NCI-H460 (cell line): ENCODE results near the gene GPS2. TPM values are rescaled to one million over a fixed set of nuclear protein-coding genes. Genes with fewer than 3 reads are reported as not detected.
"Not testable (repeated sequence)": the region's sequence is repeated elsewhere in the genome, so short reads cannot be mapped to it uniquely, and the experiment has no call there.

ENCODE experiments used
- DNase-seq: peaks from one replicate; pipeline ENCODE4 v3.0.0-alpha.2; 2016; ENCODE audit warnings: low read depth; ENCODE audit errors: extremely low read depth
- total RNA-seq: library from RNA; depleted of rRNA; stranded (reverse); fragments of >200 nt; shearing (Covaris generic); gene quantifications from 2 replicates; pipeline ENCODE4 v1.2.3, GENCODE V29; 2014

GPS2 gene
- total RNA-seq, 1 experiment from 2014 or later, result 64.2 TPM

DNA sequence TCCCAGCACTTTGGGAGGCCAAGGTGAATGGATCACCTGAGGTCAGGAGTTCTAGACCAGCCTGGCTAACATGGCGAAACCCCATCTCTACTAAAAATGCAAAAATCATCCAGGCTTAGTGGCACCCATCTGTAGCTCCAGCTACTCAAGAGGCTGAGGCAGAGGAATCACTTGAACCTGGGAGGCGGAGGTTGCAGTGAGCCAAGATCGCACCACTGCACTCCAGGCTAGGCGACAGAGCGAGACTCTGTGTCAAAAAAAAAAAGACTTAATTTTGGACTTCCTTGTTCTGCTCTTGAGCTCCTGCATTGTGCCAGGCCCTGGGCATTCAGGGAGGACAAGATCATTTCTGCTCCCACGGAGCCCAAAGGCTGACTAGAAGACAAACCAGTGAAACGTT is 22.4 kb upstream of the GPS2 start:
- DNase-seq, result not testable (repeated sequence)

DNA sequence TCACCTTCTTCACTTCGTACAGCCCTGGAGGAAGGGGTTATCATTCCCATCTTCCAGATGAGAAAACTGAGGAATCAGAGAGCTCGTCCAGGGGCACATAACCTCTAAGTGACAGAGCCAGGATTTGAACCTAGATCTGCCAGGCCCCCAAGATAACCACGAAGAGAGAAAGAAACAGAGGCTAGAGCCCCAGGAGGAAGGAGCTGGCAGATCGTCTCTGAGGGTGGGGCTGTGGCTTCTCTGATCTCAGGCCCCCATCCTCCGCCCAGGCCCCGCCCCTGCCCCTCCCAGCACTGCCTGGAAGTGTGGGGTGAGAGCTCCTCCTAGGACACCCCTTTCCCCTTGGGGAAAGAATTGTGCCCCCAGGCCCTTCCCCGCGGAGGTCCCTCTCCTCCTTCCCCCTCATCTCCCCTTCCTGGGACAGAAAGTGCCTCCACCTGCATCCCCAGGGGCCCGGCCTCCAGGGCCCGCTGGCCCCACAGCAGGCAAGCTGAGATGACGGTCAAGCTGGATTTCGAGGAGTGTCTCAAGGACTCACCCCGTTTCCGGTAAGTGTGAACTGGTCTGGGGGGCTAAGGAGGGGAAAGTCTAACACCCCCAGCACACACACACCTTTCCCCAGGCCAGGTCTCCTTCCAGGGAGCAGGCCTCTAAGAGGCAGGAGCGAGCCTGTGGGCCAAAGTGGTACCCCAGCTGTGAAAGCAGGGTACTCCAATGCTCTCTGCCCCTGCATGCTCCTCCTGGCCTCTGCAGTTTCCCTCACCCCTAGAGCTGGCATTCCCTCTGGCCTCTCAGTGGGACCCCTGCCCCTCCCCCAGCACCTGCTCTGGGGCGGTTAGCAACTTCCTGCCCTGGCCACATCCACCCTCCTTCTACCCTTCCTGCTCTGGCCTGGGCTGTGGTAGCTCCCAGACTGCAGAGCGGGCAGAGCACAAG is 21.3 kb upstream of the GPS2 start, which contains the start of gene ACAP1:
Gene ACAP1 (plus strand): TSS at position 290 of the 936 bp plus-strand sequence. CDS start 206 bp downstream, at position 496.
- DNase-seq, result no peak

DNA sequence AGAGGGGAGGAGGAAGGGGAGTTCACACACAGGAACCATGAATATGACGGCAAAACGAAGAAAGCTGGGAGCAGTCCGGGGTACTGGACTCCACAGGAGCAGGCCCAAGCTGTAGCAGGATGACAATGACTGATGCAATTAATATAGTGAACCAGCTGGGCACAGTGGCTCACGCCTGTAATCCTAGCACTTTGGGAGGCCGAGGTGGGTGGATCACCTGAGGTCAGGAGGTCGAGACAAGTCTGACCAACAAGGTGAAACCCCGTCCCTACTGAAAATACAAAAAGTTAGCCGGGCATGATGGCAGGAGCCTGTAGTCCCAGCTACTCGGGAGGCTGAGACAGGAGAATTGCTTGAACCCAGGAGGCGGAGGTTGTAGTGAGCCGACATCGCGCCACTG is 20.6 kb upstream of the GPS2 start:
- DNase-seq, result not testable (repeated sequence)

DNA sequence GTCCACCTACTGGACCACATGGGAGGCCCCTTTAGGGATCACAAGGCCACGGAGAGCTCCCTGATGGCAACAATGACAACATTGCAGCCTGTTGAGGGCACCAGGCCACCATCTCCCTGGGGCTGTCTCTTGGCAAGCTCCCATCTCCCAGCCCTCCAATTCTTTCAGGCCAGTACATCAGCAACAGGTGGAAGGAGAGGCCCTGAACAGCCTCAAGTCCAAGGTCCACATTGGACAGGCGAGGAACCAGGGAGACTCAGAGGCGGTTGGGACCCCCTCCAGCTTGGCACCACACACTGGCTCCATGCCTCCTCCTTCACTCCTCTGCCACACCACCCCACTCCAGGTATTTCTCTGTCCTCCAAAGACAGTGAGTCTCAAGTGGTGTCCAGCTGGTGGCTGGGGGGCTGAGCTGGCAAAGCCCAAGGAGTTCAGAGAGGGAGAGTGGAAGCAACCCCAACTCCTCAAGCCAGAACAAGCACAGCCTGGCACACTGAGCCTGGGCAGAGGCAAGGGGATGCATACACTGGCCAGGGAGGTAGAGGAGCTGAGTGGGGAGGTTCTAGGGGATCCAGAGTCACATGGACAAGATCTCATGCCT is 19.9 kb upstream of the GPS2 start:
- no peak for DNase-seq

DNA sequence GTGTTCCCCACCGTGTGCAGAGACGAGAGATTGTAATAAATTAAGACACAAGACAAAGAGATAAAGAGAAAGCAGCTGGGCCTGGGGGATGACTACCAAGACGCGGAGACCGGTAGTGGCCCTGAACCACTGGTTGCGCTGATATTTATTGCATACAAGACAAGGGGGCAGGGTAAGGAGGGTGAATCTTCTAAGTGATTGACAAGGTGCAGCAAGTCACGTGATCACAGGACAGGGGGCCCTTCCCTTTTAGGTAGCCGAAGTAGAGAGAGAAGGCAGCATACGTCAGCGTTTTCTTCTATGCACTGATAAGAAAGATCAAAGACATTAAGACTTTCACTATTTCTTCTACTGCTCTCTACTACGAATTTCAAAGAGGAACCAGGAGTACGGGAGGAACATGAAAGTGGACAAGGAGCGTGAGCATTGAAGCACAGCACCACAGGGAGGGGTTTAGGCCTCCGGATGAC is 17.5 kb upstream of the GPS2 start:
- DNase-seq, result not testable (repeated sequence)

DNA sequence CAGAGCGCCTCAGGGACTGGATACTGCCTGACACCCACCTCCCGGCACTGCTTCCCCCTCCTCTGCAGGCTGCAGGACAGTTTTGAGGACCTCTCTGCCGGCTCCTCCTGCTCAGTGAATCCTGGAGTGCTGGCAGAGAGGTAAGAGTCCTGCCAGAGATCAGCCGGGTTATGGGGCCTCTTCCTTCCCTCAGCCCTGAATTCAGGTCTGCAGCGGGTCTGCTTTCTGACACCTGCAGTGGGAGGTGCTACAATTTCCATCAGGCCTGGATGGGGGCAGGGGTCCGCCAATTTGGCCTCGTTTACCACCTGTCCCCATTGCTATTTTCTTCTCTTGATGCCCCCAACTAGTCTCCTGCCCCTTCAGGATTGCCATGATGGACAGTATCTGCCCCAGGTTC is 17.0 kb upstream of the GPS2 start:
- DNase-seq, result no peak

DNA sequence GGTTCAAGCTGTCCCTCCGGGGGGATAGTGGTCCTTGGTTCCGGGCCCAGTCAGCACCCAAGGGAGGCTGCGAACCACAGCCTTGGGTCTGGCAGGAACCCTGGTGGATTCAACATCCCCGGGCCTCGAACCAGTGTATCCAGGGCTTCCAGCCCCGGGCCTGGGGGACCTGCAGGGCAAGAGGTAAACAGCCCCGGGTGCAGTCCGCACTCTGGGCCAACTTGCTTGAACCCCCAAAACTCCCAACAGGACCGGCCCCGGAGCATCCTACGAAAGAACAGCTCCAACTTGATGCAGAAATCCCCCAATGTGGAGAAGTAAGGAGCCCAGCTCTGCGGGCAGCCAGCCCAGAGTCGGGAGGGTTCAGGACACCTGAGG is 15.5 kb upstream of the GPS2 start:
- DNase-seq, result no peak

DNA sequence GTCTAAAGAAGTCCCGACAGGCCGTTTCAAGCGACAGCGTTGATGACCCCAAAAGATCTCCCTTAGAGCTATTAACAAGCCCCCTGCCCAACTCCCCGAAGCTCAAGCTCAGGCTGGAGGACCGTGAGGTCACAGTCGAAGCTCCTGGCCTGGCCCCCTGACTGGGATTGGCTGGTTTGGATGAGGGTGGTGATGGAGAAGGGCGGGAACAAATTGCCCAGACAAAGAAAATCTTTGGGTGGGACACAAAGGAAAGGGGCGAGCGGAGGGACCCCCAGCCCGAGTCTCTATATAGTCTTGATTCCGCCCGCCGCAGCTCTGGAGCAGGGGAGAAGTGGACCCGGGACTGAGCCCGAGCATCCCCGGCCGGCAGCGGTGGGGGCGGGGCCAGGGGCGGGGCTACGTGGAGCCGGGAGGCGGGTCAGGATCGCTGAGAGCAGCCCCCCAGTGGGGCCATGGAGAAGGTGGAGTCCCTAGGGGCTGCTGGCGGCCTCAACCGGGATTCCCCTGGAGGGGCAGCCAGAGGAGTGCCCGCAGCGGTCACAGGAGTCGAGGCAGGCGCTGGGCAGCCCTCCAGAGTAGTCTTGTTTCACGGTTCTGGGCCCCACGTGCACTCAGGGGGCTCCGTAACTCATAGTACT is 15.0 kb upstream of the GPS2 start:
- DNase-seq, result peak; percentile 82

DNA sequence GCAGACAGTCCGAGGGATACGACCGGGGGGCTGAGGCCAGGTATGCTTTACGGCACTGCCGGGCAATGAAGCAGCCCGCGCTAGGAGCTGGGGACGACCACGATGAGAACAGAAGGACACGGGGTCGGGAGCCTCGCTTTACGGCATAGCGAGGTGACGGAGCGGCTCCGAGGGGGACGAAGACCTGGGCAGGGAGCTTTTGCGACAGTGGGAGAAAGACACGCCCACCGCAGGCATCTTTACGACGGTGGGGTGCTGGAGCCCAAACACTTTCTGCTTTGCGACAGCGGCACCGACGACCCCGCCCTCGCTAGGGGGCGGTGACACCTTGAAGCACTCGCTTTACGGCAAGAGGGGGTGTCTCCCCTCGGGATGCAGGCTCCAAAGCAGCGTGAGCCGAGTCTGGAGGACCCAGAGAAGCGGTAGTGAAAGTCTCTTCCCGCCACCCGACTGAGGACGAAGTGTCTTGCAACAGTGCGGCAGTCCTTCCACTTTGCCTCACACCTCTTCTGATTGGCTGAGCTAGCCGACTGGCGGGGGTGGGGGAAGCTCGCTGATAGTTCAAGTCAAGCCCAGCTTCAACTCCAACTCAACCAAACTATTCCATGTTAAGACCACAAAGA is 14.3 kb upstream of the GPS2 start:
- peak; percentile 97 for DNase-seq

DNA sequence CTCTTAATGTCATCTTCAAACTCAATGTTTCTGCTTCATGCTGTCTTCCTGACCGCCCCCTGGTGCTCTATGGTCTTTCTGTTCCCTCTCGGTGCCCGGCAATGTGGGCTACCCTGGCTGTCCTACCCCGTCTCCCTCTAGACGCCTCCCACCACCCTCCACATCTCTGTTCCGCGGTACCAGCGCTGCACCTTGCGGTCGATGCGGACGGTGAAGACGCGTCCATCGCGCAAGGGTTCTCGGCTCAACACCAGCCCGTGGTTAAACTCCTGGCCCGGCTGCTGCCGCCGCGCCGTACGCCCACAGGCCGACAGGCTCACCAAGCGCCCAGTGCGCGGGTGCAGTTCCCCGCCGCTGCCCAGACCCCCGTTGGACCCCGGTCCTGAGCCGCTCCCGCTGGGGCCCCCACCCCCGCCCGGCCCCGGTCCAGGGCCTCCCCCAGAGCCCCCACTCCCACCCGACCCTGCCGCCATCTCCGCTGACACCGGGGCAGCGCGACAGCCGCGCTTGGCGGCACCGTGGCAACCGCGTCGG is 13.7 kb upstream of the GPS2 start, which contains the start of gene NEURL4:
Gene NEURL4 (minus strand): TSS at position 496 of the 534 bp plus-strand sequence. CDS start 23 bp downstream, at position 473.
- DNase-seq, result no peak

DNA sequence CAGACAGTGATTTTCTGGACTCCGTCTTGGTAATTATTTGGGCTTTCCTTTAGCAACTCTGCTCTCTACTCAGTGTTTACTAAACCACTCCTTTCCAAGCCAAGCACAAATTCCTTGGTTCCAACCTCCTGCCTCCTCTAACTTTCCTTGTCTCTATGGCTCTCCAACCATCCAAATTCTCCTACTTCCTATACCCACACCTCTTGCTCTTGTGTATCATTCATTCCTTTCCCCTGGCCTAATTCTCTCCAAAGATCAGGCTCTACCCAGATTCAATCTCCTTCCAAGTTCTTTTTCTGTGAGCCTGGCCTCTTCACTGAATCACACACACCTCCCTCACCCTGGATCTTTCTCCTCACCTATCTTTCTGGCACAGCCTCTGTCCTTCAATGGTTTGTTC is 12.8 kb upstream of the GPS2 start:
- no peak for DNase-seq

DNA sequence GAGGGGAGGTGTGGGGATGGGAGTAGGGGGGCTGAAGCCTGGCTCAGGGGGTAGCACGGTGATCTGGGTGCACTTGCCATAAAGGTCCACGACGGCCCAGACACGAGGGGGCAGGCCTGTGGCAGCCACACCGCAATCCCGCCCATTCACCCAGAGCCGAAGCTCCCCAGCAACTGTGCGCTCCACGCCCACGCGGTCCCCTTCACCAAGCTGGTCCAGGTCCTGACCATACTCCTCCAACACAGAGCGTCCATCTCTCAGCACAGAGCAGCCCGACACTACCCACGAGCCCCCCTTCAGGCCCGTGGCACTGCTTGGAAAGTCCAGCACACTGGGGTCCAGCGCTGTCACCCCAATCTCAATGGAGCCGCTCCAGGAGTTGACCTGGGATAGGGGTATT is 12.3 kb upstream of the GPS2 start:
- DNase-seq, result no peak

DNA sequence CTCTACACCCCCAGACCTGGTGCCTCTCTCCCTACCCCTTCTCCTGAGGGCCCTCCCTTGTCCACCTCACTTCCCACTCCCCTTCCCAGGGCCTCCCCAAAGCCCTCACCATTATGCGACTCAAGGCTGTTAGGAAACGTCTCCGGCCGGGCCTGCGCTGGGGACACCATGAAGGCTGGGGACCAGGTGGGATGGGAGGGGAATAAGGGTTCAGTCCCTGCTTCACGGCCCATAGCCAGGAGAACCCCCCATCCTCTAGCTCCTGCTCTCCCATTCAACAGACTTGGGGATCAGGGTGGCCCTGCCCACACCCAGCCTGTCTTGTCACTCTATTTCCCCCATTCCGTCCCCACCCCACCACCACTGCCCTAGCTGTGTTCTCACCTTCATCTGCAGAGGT is 11.9 kb upstream of the GPS2 start:
- DNase-seq, result no peak

DNA sequence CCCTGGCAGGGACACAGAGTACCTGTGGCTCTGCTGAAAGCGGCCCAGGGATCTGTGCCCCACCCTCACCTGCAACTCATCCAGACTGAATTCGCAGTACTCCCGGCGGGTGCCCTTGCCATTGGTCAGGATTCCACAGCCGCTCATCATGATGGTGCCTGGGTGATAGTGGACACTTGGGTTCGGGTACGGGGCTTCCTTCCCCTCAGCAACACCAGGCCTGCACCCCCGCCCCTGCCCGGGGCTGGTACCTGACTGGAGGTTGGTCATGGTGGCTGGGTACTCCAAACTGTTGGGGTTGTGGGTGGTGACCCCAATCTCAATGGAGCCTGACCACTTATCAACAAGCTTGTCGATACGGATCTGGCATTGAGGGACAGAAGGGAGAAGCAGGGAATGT is 11.0 kb upstream of the GPS2 start:
- no peak for DNase-seq

DNA sequence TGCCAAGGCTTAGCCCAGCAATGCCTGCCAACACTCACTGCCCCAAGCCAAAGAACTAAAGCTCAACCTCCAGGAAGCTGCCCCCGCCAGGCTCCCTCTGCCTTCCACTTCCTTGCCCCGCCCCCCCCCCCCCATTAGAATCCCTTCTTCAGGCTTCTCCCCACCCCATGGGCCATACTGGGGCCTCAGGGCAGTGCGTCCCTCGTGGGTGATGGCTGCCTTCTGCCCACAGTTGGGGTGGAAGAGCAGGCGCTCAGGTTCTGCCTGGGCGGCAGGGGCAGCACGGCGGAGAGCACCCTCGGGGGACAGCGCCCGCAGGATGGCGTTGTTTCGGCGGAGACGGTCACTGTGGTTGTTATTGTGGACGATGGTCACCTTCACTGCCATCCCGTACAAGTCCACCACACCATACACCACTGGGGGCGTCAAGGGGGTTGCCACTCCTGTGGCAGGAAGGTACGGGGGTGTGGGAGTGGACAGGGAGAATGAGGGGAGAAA is 9.9 kb upstream of the GPS2 start:
- DNase-seq, result no peak

DNA sequence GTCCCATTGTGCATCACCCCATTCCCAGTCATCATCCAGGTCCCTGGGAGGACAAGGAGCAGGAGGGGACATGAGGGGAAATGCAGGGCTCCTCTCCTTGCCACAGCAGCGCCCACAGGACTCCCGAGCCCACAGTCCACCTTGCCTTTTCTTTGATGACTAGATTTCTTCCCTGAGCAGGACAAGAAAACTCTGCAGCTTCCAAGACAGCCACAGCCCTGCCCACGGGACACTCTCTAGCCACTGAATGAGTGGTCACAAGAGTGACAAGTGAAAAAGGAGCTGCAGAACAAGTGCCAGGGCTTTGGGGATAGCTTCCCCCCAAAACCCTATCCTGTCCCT is 9.2 kb upstream of the GPS2 start:
- no peak for DNase-seq

DNA sequence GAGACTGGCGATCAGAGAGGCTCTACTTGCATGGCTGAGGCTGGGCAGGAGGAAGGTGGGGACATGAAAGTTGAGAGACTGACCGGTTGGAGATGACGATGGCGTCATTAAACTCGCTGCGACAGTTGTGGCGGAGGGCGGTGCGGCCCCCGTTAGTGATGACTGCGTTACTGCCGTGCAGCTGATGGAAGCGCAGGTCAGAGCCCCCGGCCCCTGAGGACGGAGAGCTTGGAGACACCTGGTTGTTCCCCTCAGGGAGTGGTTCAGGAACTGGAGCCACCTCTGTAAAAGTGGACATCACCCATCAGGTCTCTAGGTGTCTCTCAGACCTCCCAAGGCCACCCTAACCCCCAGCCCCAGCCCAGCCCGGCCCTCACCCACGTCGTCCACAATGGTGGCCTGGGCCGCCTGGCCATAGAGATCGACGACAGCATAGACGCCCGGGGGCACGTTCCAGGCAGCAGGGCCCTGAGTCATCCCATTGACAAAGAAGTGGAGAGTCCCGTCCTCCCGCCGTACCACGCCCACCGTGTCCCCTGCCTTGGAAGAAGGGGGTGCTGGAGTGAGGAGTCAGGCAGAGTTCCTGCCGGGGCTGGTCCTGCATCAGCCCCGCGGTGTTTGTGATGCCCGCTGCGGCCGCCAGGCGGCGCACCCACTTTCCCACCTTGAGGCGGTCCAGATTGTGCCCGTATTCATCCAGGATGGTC is 8.7 kb upstream of the GPS2 start:
- no peak for DNase-seq

DNA sequence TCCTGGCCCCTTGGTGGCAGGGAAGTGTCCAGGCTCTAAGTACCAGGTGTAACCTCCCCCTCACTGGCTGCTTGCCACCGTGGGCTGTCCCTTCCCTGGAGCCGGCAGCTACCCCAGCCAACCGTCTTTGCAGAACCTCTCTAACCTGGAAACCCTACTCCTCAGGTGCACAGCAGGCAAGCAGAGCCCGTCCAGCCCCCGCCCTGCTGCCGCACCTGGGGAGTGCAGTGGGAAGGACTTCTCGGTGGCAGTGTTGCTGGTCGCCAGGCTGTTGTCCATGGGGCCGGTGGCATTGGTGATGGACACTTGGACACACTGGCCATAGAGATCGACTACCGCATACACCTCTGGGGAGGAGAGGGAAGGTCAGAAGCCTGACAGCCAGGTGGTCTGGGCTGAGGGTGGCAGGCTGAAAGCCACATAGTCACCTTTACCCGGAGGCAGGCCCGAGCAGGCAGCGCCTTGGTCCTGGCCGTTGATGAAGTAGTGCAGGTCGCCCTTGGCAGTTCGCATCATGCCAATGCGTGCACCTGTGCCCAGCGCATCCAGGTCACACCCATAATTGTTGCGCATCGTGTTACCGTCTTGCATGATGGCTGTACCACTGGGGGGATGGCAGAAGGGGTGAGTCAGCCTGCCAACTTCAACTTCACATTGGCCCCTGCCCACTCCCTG is 7.5 kb upstream of the GPS2 start:
- no peak for DNase-seq

DNA sequence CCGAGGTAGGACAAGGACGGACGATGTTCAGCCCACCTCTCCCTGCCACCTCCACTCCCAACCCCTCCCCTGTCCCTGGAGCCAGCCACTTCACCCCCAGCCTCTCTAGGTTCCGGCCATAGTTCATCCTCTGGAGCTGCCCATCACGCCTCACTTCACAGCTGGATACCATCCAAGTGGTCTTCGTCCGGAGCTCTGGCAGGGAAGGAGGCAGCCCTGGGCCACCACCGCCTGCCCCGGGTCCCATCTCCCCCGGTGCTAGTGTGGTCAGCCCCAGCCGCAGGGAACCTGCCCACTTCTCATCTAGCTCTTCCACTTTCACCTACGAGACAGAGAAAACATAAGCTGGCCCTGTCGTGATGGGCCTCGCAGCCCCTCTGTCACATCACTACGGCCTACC is 6.3 kb upstream of the GPS2 start:
- no peak for DNase-seq
